RWPE2 (cell line): ENCODE results near the gene SFMBT2.
A peak's percentile ranks its signal among the peaks of the same experiment; 100 is the strongest.

Source experiments
- ATAC-seq: fragments of 200-7000 bp; cut with Tn5 transposase; 3 replicates; pipeline ENCODE4 v1.9.1; 2021; ENCODE audit warnings: low read depth
- DNase-seq: peaks from one replicate; pipeline ENCODE4 v3.0.0-alpha.2; 2020; ENCODE audit warnings: low spot score
- H3K27ac ChIP-seq: fragments of 450-650 bp; 2 replicates; pipeline ENCODE4 v1.5.1; 2017; ENCODE audit warnings: mild to moderate bottlenecking; ENCODE audit not compliant: poor library complexity, severe bottlenecking
- H3K27me3 ChIP-seq: fragments of 250-450 bp; sonication (Bioruptor Pico); 2 replicates; pipeline ENCODE4 v1.5.1; 2021; ENCODE audit warnings: mild to moderate bottlenecking, moderate library complexity; ENCODE audit not compliant: insufficient read depth, poor library complexity, severe bottlenecking
- H3K36me3 ChIP-seq: fragments of 250-450 bp; sonication (Bioruptor Pico); 2 replicates; pipeline ENCODE4 v1.5.1; 2020; ENCODE audit warnings: low read depth, mild to moderate bottlenecking, moderate library complexity
- H3K4me1 ChIP-seq: fragments of 250-450 bp; sonication (Bioruptor Pico); 2 replicates; pipeline ENCODE4 v1.5.1; 2021; ENCODE audit warnings: mild to moderate bottlenecking, moderate library complexity; ENCODE audit not compliant: insufficient read depth, poor library complexity, severe bottlenecking
- H3K4me3 ChIP-seq: fragments of 250-450 bp; sonication (Bioruptor Pico); 2 replicates; pipeline ENCODE4 v1.5.1; 2021; ENCODE audit warnings: mild to moderate bottlenecking, moderate library complexity; ENCODE audit not compliant: severe bottlenecking
- H3K9me3 ChIP-seq: fragments of 250-450 bp; sonication (Bioruptor Pico); 2 replicates; pipeline ENCODE4 v1.5.1; 2021; ENCODE audit warnings: mild to moderate bottlenecking, moderate library complexity; ENCODE audit not compliant: severe bottlenecking
- TF ChIP-seq, protein P1 (sequence below): fragments of 450-650 bp; IDR thresholded peaks from one replicate; pipeline ENCODE4 v1.5.1; 2017; ENCODE audit warnings: mild to moderate bottlenecking, moderate library complexity; ENCODE audit not compliant: poor library complexity, severe bottlenecking

Gene SFMBT2

DNA sequence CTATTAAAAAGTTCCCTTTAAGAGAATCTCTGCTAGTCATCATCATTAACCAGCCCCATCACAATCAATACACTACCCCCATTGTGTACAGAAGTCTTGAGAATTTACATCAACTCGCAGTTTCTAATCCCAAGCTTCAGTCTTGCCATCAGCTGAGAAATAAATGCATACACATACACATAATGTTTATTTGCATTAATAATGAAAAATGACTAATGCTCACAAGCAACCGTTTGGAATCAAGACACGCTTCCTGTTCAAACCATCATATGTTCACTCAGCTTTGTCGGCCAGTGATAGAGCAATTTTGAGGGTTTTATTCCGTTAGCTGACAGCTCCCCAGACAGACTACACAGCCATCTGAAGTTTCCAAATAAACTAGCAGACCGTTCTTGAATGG lies 287.1 kb downstream of the SFMBT2 start:
- H3K27me3 ChIP-seq = peaks cover 9% of the 10 kb centered on the region
- H3K4me1 ChIP-seq = no peaks in the 10 kb centered on the region
- H3K27ac ChIP-seq = no peak overlapping the region
- DNase-seq = no peak
- H3K36me3 ChIP-seq = no peaks in the 10 kb centered on the region
- TF ChIP-seq, protein P1, sequence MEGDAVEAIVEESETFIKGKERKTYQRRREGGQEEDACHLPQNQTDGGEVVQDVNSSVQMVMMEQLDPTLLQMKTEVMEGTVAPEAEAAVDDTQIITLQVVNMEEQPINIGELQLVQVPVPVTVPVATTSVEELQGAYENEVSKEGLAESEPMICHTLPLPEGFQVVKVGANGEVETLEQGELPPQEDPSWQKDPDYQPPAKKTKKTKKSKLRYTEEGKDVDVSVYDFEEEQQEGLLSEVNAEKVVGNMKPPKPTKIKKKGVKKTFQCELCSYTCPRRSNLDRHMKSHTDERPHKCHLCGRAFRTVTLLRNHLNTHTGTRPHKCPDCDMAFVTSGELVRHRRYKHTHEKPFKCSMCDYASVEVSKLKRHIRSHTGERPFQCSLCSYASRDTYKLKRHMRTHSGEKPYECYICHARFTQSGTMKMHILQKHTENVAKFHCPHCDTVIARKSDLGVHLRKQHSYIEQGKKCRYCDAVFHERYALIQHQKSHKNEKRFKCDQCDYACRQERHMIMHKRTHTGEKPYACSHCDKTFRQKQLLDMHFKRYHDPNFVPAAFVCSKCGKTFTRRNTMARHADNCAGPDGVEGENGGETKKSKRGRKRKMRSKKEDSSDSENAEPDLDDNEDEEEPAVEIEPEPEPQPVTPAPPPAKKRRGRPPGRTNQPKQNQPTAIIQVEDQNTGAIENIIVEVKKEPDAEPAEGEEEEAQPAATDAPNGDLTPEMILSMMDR = no peak
- no peaks in the 10 kb centered on the region for H3K9me3 ChIP-seq
- ATAC-seq = no peak
- no peak overlapping the region for H3K4me3 ChIP-seq

DNA sequence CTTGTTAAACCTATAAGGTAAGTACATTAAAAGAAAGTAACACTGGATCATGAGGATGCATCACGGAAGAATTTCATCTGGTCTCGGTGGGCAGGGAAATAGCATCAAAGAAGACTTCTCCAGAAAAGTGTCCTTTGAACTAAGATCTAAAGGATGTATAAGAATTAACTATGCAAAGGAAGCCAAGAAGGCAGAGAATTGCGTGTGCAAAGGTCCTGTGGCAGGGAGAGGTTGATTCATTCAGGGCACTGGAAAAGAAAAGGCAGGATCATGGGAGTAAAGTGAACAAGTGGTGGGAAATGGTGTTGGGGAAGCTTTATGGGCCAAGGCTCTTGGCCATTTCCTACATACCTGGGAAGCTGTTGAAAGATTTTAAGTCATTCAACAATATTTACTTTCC lies 288.3 kb downstream of the SFMBT2 start:
- DNase-seq = no peak
- TF ChIP-seq, protein P1 = no peak

DNA sequence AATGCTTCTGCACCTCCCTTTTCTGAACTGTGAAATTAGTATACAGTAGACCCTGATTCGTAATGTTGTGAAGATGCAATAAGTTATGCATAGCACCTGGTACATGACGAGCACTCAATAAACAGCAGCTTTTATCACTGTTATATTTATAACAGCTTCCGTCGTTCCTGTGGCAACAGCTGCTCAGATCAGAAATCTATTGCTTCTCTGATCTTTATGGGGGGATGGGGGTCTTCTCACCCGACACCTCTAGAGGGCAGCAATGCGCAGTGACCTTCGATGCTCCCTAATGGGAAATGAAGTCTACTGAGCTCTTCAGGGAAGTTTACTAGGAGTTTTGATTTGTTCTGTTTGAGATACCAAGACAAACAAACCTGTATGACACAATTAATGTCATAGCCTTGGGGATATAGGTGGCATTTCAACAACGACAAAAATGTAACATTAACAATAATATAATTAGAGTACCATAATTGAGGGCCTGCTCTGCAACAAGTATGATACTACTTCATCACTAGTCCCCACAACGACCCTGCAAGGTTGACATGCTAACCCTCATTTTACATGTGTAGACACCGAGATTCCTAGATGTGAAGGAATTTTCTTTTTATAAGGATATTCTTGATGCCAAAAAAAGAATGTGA lies 289.6 kb downstream of the SFMBT2 start:
- peaks cover 13% of the 10 kb centered on the region for H3K27me3 ChIP-seq
- H3K4me3 ChIP-seq = no peak overlapping the region
- H3K4me1 ChIP-seq = no peaks in the 10 kb centered on the region
- H3K9me3 ChIP-seq = no peaks in the 10 kb centered on the region
- H3K27ac ChIP-seq = no peak overlapping the region
- DNase-seq = no peak
- peak; percentile 59; the same call in 1 of the 3 replicates for ATAC-seq
- no peaks in the 10 kb centered on the region for H3K36me3 ChIP-seq
- TF ChIP-seq, protein P1 = peak; percentile 86

More for the DNA sequence above, 288.3 kb downstream of the SFMBT2 start:
- H3K36me3 ChIP-seq = no peaks in the 10 kb centered on the region
- H3K4me3 ChIP-seq = no peak overlapping the region
- H3K4me1 ChIP-seq = no peaks in the 10 kb centered on the region
- no peak for ATAC-seq
- H3K9me3 ChIP-seq = no peaks in the 10 kb centered on the region
- H3K27me3 ChIP-seq = peaks cover 9% of the 10 kb centered on the region
- no peak overlapping the region for H3K27ac ChIP-seq

DNA sequence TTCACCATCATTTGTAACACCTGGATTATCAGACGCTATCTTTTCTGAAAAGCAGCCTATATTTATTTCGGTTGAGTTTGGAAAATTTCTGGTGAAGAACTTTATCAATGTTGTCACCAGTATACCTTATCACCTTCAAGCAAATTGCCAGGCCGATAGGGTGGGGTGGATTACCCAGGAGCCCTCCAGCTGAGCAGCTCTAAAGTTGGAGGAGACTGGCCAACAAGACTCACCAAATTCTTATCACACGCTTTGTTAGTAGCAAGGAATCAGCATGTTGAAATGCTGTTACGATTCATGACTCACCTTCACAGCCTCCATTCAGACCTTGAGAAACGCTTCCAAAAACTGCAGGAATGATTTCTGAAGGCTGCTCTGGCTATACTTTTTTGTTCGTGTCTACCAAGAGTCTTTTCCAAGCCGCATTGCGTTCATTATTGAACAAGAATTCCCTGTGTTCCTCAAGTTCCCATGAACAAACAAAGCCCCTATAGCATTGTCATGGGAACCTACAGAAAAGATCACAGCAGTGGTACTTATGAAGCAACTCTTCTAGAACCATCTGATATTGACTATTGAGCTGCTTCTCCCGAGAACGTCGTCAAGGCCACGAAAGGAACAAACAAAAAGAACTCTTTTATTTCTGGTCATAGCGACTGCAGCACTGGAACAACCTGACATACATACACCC lies 291.4 kb downstream of the SFMBT2 start:
- Histone ChIP-seq H3K36me3 (no peaks in the 10 kb centered on the region), H3K27me3 (peaks cover 4% of the 10 kb centered on the region), H3K9me3 (no peaks in the 10 kb centered on the region), H3K27ac (no peak overlapping the region), H3K4me1 (no peaks in the 10 kb centered on the region), H3K4me3 (no peak overlapping the region)
- ATAC-seq = peak; percentile 58; the same call in 2 of the 3 replicates
- TF ChIP-seq, protein P1 = no peak
- DNase-seq = no peak
